Mesendoderm (in vitro differentiated cells): ENCODE data around the gene PTPN4.

Source experiments
- DNase-seq: peaks from one replicate; pipeline ENCODE4 v3.0.0; 2013
- H2AK5ac ChIP-seq: 2 replicates; pipeline ENCODE4 v1.6.1; 2013; ENCODE audit warnings: low read length, inconsistent platforms
- H2BK120ac ChIP-seq: 2 replicates; pipeline ENCODE4 v1.6.1; 2013; ENCODE audit warnings: low read depth, mild to moderate bottlenecking, low read length, moderate library complexity, mixed read lengths
- H2BK15ac ChIP-seq: replicated peaks from 2 replicates; pipeline ENCODE4 v1.6.1; 2013; ENCODE audit warnings: low read depth, mild to moderate bottlenecking, moderate library complexity
- H2BK5ac ChIP-seq: 2 replicates; pipeline ENCODE4 v1.6.1; 2013; ENCODE audit warnings: low read length, inconsistent platforms
- H3K18ac ChIP-seq: 2 replicates; pipeline ENCODE4 v1.6.1; 2013; ENCODE audit warnings: mild to moderate bottlenecking, low read length, mixed read lengths
- H3K23ac ChIP-seq: one replicate; pipeline ENCODE4 v1.6.1; 2013; ENCODE audit warnings: low read length
- H3K27ac ChIP-seq: 2 replicates; pipeline ENCODE4 v1.5.1; 2013; ENCODE audit warnings: low read depth, mild to moderate bottlenecking, inconsistent platforms, low read length, moderate library complexity
- H3K27me3 ChIP-seq: 2 replicates; pipeline ENCODE4 v1.6.1; 2013; ENCODE audit warnings: low read length, control low read depth, mild to moderate bottlenecking, inconsistent platforms; ENCODE audit not compliant: insufficient read depth, poor library complexity
- H3K36me3 ChIP-seq: 2 replicates; pipeline ENCODE4 v1.6.1; 2013; ENCODE audit warnings: low read length, inconsistent platforms; ENCODE audit not compliant: control insufficient read depth, insufficient read depth
- H3K4ac ChIP-seq: one replicate; pipeline ENCODE4 v1.6.1; 2013; ENCODE audit warnings: low read depth, mild to moderate bottlenecking, low read length, moderate library complexity
- H3K4me1 ChIP-seq: 2 replicates; pipeline ENCODE4 v1.6.1; 2013; ENCODE audit warnings: low read depth, low read length, inconsistent platforms; ENCODE audit not compliant: control insufficient read depth
- H3K4me2 ChIP-seq: 2 replicates; pipeline ENCODE4 v1.6.1; 2013; ENCODE audit warnings: low read length
- H3K4me3 ChIP-seq: 2 replicates; pipeline ENCODE4 v1.5.1; 2013; ENCODE audit warnings: mild to moderate bottlenecking, low read length
- H3K56ac ChIP-seq: one replicate; pipeline ENCODE4 v1.6.1; 2013; ENCODE audit warnings: low read length
- H3K79me1 ChIP-seq: 2 replicates; pipeline ENCODE4 v1.6.1; 2013; ENCODE audit warnings: low read length, inconsistent platforms
- H3K79me2 ChIP-seq: 2 replicates; pipeline ENCODE4 v1.6.1; 2013; ENCODE audit warnings: mild to moderate bottlenecking, low read length; ENCODE audit not compliant: control insufficient read depth, insufficient read depth
- H3K9ac ChIP-seq: 2 replicates; pipeline ENCODE4 v1.6.1; 2013; ENCODE audit warnings: low read length, inconsistent platforms
- H4K5ac ChIP-seq: one replicate; pipeline ENCODE4 v1.6.1; 2013; ENCODE audit warnings: low read length
- H4K8ac ChIP-seq: one replicate; pipeline ENCODE4 v1.6.1; 2013; ENCODE audit warnings: low read depth, mild to moderate bottlenecking, control low read depth, low read length, moderate library complexity
- WGBS: extraction: QIAGEN DNeasy Blood & Tissue Kit; methylation state at CpG from one replicate; pipeline ENCODE4 v1.1.7; 2013; ENCODE audit warnings: low lambda C conversion rate, missing lambda C conversion rate; ENCODE audit not compliant: insufficient coverage; ENCODE audit errors: extremely low coverage; 5-methylcytosine and 5-hydroxymethylcytosine counted together

The PTPN4 gene

GRCh38 chr2:120029672-120030640, 270.2 kb downstream of the PTPN4 start:
- H3K79me1 ChIP-seq: peaks cover 6% of the 10 kb centered on the region
- no peak overlapping the region for H3K23ac ChIP-seq
- H3K56ac ChIP-seq: no peak overlapping the region
- H3K79me2 ChIP-seq: no peaks in the 10 kb centered on the region
- no peak overlapping the region for H2BK5ac ChIP-seq
- H4K5ac ChIP-seq: no peak overlapping the region
- H3K4ac ChIP-seq: no peak overlapping the region
- H4K8ac ChIP-seq: no peak overlapping the region
- no peaks in the 10 kb centered on the region for H3K27me3 ChIP-seq
- no CpG with 5 or more reads among the region's 15 CpGs for WGBS
- no peak overlapping the region for H3K18ac ChIP-seq
- no peak overlapping the region for H3K4me2 ChIP-seq
- no peak overlapping the region for H2BK15ac ChIP-seq
- no peak overlapping the region for H3K9ac ChIP-seq
- no peak overlapping the region for H2BK120ac ChIP-seq
- no peak overlapping the region for H2AK5ac ChIP-seq
- no peak overlapping the region for H3K27ac ChIP-seq
- DNase-seq: no peak
- H3K4me3 ChIP-seq: no peak overlapping the region
- H3K36me3 ChIP-seq: no peaks in the 10 kb centered on the region
- no peaks in the 10 kb centered on the region for H3K4me1 ChIP-seq

- Histone ChIP-seq H3K56ac (no peak overlapping the region), H3K36me3 (no peaks in the 10 kb centered on the region), H2BK15ac (no peak overlapping the region), H3K79me1 (peaks cover 6% of the 10 kb centered on the region), H3K27ac (no peak overlapping the region), H3K9ac (no peak overlapping the region), H3K4me3 (no peak overlapping the region), H2BK120ac (no peak overlapping the region), H3K27me3 (no peaks in the 10 kb centered on the region), H4K8ac (no peak overlapping the region), H3K18ac (no peak overlapping the region), H3K23ac (no peak overlapping the region), H3K79me2 (no peaks in the 10 kb centered on the region), H2BK5ac (no peak overlapping the region), H2AK5ac (no peak overlapping the region), H3K4me2 (no peak overlapping the region), H4K5ac (no peak overlapping the region), H3K4ac (no peak overlapping the region), H3K4me1 (no peaks in the 10 kb centered on the region)
- no peak for DNase-seq
- WGBS: no CpG with 5 or more reads among the region's 3 CpGs
Measured at GRCh38 chr2:120032297-120032696, 272.6 kb downstream of the PTPN4 start.
